Activated naive CD4-positive, alpha-beta T cell treated with anti-CD3 and anti-CD28 coated beads, Interleukin-2, amount 50 U/mL, for 24 hours (primary cell): ENCODE measurements around the gene HM13.
"Not testable (repeated sequence)": the region's sequence is repeated elsewhere in the genome, so short reads cannot be mapped to it uniquely, and the experiment has no call there.

ENCODE experiments used
- H3K27ac Mint-ChIP-seq: one replicate; pipeline ENCODE4 v1.8.0; 2021; ENCODE audit warnings: mild to moderate bottlenecking, mixed read lengths
- H3K27me3 Mint-ChIP-seq: one replicate; pipeline ENCODE4 v1.8.0; 2021; ENCODE audit warnings: mixed read lengths
- H3K36me3 Mint-ChIP-seq: one replicate; pipeline ENCODE4 v1.8.0; 2021; ENCODE audit warnings: mixed read lengths
- H3K4me1 Mint-ChIP-seq: one replicate; pipeline ENCODE4 v1.8.0; 2021; ENCODE audit warnings: mixed read lengths
- H3K4me3 Mint-ChIP-seq: one replicate; pipeline ENCODE4 v1.8.0; 2021; ENCODE audit warnings: mild to moderate bottlenecking, mixed read lengths
- H3K9me3 Mint-ChIP-seq: one replicate; pipeline ENCODE4 v1.8.0; 2021; ENCODE audit warnings: mixed read lengths

The HM13 gene

GRCh38 chr20:31597481-31597855 is 83.2 kb downstream of the HM13 start:
- Mint-ChIP-seq H3K4me3 (no peak overlapping the region), H3K9me3 (no peaks in the 10 kb centered on the region), H3K27ac (no peak overlapping the region), H3K36me3 (no peaks in the 10 kb centered on the region), H3K4me1 (peaks cover 3% of the 10 kb centered on the region), H3K27me3 (peaks cover 1% of the 10 kb centered on the region)

GRCh38 chr20:31602431-31602778 is 88.2 kb downstream of the HM13 start:
- Mint-ChIP-seq H3K9me3 (no peaks in the 10 kb centered on the region), H3K27ac (no peak overlapping the region), H3K27me3 (peaks cover 13% of the 10 kb centered on the region), H3K36me3 (no peaks in the 10 kb centered on the region), H3K4me3 (no peak overlapping the region), H3K4me1 (peaks cover 24% of the 10 kb centered on the region)

GRCh38 chr20:31602779-31603441 is 88.7 kb downstream of the HM13 start:
- H3K9me3 Mint-ChIP-seq: no peaks in the 10 kb centered on the region
- H3K36me3 Mint-ChIP-seq: no peaks in the 10 kb centered on the region
- peaks cover 15% of the 10 kb centered on the region for H3K27me3 Mint-ChIP-seq
- no peak overlapping the region for H3K27ac Mint-ChIP-seq
- peak overlapping the region; percentile 61 for H3K4me3 Mint-ChIP-seq
- peaks cover 24% of the 10 kb centered on the region for H3K4me1 Mint-ChIP-seq

- H3K36me3 Mint-ChIP-seq: no peaks in the 10 kb centered on the region
- peaks cover 24% of the 10 kb centered on the region for H3K4me1 Mint-ChIP-seq
- H3K27ac Mint-ChIP-seq: no peak overlapping the region
- peaks cover 20% of the 10 kb centered on the region for H3K27me3 Mint-ChIP-seq
- peak overlapping the region; percentile 93 for H3K4me3 Mint-ChIP-seq
- H3K9me3 Mint-ChIP-seq: no peaks in the 10 kb centered on the region
Observed at GRCh38 chr20:31603822-31604566, 89.8 kb downstream of the HM13 start.

GRCh38 chr20:31604567-31605030 is 90.4 kb downstream of the HM13 start:
- H3K27me3 Mint-ChIP-seq: peaks cover 20% of the 10 kb centered on the region
- H3K9me3 Mint-ChIP-seq: no peaks in the 10 kb centered on the region
- H3K4me1 Mint-ChIP-seq: peaks cover 24% of the 10 kb centered on the region
- H3K4me3 Mint-ChIP-seq: peak overlapping the region; percentile 93
- H3K27ac Mint-ChIP-seq: no peak overlapping the region
- no peaks in the 10 kb centered on the region for H3K36me3 Mint-ChIP-seq

GRCh38 chr20:31605031-31605901 is 91.0 kb downstream of the HM13 start, which contains the start of gene ID1:
Gene ID1 (plus strand): TSS chr20:31605289. CDS start chr20:31605388, 99 bp downstream.
- Mint-ChIP-seq H3K9me3 (no peaks in the 10 kb centered on the region), H3K4me1 (peaks cover 24% of the 10 kb centered on the region), H3K27ac (peak within 1 kb of the TSS; percentile 30), H3K4me3 (peak within 1 kb of the TSS; percentile 93), H3K36me3 (no peaks in the 10 kb centered on the region), H3K27me3 (peaks cover 20% of the 10 kb centered on the region)

- H3K27ac Mint-ChIP-seq: no peak overlapping the region
- H3K4me1 Mint-ChIP-seq: peaks cover 24% of the 10 kb centered on the region
- H3K27me3 Mint-ChIP-seq: peaks cover 20% of the 10 kb centered on the region
- H3K9me3 Mint-ChIP-seq: no peaks in the 10 kb centered on the region
- peak overlapping the region; percentile 93 for H3K4me3 Mint-ChIP-seq
- no peaks in the 10 kb centered on the region for H3K36me3 Mint-ChIP-seq
Observed at GRCh38 chr20:31605902-31606803, 91.9 kb downstream of the HM13 start.

GRCh38 chr20:31606804-31607639 is 92.8 kb downstream of the HM13 start:
- peaks cover 24% of the 10 kb centered on the region for H3K4me1 Mint-ChIP-seq
- no peaks in the 10 kb centered on the region for H3K36me3 Mint-ChIP-seq
- no peak overlapping the region for H3K27ac Mint-ChIP-seq
- no peaks in the 10 kb centered on the region for H3K9me3 Mint-ChIP-seq
- H3K4me3 Mint-ChIP-seq: peak overlapping the region; percentile 93
- peaks cover 20% of the 10 kb centered on the region for H3K27me3 Mint-ChIP-seq

GRCh38 chr20:31607640-31608250 is 93.5 kb downstream of the HM13 start:
- Mint-ChIP-seq H3K36me3 (no peaks in the 10 kb centered on the region), H3K4me3 (no peak overlapping the region), H3K27me3 (peaks cover 16% of the 10 kb centered on the region), H3K4me1 (peaks cover 23% of the 10 kb centered on the region), H3K27ac (no peak overlapping the region), H3K9me3 (no peaks in the 10 kb centered on the region)

- no peak overlapping the region for H3K27ac Mint-ChIP-seq
- H3K4me1 Mint-ChIP-seq: peaks cover 20% of the 10 kb centered on the region
- H3K9me3 Mint-ChIP-seq: no peaks in the 10 kb centered on the region
- H3K27me3 Mint-ChIP-seq: peaks cover 14% of the 10 kb centered on the region
- no peaks in the 10 kb centered on the region for H3K36me3 Mint-ChIP-seq
- H3K4me3 Mint-ChIP-seq: no peak overlapping the region
Observed at GRCh38 chr20:31608251-31608945, 94.2 kb downstream of the HM13 start.

- H3K27me3 Mint-ChIP-seq, H3K9me3 Mint-ChIP-seq, H3K27ac Mint-ChIP-seq, H3K4me3 Mint-ChIP-seq, H3K36me3 Mint-ChIP-seq, H3K4me1 Mint-ChIP-seq: not testable (repeated sequence)
Observed at GRCh38 chr20:31612271-31612640, 98.0 kb downstream of the HM13 start.

GRCh38 chr20:31615416-31615815 is 101.2 kb downstream of the HM13 start:
- no peaks in the 10 kb centered on the region for H3K4me1 Mint-ChIP-seq
- H3K27me3 Mint-ChIP-seq: no peaks in the 10 kb centered on the region
- no peaks in the 10 kb centered on the region for H3K36me3 Mint-ChIP-seq
- no peaks in the 10 kb centered on the region for H3K9me3 Mint-ChIP-seq
- H3K27ac Mint-ChIP-seq: no peak overlapping the region
- no peak overlapping the region for H3K4me3 Mint-ChIP-seq

GRCh38 chr20:31617432-31618104 is 103.3 kb downstream of the HM13 start:
- H3K27ac Mint-ChIP-seq: no peak overlapping the region
- H3K27me3 Mint-ChIP-seq: no peaks in the 10 kb centered on the region
- no peaks in the 10 kb centered on the region for H3K9me3 Mint-ChIP-seq
- H3K4me1 Mint-ChIP-seq: no peaks in the 10 kb centered on the region
- no peak overlapping the region for H3K4me3 Mint-ChIP-seq
- no peaks in the 10 kb centered on the region for H3K36me3 Mint-ChIP-seq
